Measurements from ENCODE around the gene KCNK7.
"Not testable (repeated sequence)": the region's sequence is repeated elsewhere in the genome, so short reads cannot be mapped to it uniquely, and the experiment has no call there.

The KCNK7 gene

DNA sequence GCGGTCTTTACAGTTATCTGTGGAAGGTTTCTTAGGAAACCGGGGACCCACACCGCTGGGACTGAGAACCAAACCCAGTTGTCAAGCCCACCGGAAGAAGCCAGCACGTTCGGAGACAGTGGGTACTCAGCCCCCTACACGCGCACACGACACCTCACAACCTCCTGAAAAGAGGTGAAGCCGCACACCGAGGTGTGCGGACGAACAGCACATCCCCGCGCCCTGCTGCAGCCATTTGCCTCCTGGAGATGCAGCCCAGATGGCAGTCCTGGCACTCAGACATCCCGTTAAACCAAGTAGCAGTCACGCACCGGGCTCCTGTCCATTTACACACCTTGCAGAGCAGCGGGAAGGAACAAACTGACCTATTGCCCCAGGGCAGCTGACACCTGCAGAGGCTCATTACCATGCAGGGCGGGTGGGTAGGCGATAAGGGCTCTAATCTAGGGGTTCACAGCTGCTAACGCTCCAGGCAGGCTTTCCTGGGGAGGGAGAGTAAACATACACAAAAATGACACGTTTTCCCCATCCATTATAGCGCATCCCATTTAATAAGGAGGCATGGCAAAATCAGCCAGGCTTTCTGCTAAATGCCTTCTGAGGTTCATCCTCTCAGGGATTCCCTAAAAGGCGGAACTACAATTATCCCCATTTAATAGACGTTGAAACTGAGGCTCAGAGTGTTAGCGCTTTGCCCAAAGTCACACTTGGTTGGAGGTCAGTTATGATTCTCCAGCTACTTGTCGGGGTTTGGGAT, 20.6 kb downstream of the KCNK7 start:
- in situ Hi-C loops (cut with MboI; ENCODE audit: low sequenced_read_pairs) = no loop called here

DNA sequence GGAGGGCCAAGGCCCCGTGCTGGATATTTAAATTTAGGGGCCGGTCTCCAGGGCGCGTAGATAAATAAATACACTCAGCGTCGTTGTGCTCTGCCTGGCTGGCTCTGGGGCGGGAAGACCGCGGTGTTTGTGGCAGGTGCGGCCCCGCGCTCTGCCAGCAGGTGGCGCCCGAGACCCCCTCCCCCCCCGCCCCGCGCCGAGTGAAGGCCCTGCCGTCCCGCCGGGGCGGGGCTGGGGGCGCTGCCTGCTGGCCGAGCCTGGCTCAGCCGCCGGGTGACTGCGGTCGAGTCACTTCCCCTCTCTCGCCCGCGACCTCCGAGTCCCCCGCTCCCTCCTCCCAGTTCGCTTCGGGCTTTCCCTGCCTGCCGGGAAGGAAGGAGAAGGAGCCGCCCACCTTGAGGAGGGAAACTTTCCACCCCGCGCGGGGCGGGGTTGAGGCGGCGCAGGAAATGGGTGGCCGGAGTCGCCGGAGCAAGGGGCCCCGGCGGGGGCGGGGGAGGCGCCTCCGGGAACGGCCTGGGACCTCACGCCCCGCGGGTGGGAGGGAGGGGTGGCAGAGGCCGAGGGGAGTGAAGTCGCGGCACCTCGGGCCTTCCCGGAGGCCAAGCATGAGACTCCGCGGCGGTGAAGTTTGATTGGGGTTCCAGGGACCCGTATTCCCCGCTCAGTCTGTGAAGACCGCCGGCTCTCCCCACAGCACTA, 21.3 kb downstream of the KCNK7 start:
- in situ Hi-C loops (cut with MboI; ENCODE audit: low sequenced_read_pairs) = no loop called here

DNA sequence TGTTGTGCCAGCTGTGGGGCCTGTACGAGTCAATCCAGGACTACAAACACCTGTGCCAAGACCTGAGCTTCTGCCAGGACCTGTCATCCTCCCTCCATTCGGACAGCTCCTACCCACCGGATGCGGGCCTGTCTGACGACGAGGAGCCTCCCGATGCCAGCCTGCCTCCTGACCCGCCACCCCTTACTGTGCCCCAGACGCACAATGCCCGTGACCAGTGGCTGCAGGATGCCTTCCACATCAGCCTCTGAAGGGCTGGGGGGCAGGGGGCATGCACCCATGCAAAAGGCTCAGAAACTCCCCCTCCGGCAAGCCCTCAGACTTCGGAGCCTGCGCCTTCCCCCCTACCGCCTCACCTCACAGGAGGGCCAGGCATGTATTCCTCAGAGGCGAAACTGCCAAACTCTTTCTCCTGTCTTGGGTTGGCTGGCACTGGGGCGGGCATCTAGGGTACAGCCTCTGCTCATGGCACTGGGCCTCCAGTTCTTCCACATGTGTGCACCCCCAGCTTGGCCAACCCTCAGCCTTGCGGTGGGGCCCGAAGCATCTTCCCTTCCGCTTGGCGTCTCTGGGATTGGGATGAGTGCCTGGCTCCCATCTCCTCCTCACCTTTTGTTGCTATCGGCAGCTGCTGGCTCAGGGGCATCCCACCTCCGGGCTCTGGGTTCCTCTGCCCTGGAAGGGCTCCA, 22.1 kb downstream of the KCNK7 start:
- in situ Hi-C loops (cut with MboI; ENCODE audit: low sequenced_read_pairs) = no loop called here

DNA sequence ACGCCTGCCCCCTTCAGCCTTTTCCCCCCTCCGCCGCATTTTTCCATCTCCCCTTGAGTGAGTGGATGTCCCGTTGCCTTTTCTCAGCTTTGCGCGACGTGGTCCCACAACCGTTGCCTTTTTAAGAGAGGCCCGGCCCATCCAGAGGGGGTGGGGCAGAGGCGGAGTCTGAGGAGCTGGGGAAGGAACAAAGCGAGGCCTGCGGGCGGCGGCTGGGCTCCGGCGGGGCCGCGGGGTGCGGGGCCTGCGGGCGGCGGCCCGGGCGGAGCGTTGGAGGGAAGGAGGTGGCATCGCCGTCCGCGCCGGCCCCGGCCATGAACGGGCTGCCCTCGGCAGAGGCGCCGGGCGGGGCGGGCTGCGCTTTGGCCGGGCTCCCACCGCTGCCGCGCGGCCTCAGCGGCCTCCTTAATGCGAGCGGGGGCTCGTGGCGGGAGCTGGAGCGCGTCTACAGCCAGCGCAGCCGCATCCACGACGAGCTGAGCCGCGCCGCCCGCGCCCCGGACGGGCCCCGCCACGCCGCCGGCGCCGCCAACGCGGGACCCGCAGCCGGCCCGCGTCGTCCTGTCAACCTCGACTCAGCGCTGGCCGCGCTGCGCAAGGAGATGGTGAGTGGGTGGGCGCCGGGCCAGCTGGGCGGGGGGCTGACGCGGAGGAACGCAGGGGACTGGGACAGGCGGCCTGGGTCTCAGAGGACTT, 23.1 kb downstream of the KCNK7 start, which contains the start of gene FAM89B:
FAM89B (plus strand) TSS at position 183 of the 696 bp plus-strand sequence; CDS start at position 315, 132 bp downstream.
- in situ Hi-C loops (cut with MboI; ENCODE audit: low sequenced_read_pairs) = no loop called here

DNA sequence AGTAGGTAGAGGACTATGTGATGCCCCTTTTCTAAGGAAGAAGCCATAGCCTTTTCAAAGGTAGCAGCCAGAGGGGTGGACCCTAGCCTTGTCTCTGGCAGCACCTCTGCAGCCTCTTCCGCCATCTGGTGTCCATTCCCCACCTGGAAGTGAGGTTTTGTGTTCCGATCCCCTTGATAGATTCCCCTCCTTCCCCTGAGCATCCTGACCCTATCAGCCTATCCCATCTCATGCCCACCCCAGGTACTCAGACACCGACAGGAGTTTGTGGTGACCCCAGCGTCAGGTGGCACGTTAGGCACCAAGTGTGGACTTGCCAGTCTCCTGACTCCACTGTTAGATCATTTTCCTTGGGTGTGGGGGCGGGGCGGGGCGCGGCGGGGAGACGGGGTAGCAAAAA, 23.7 kb downstream of the KCNK7 start:
- in situ Hi-C loops (cut with MboI; ENCODE audit: low sequenced_read_pairs) = no loop called here

DNA sequence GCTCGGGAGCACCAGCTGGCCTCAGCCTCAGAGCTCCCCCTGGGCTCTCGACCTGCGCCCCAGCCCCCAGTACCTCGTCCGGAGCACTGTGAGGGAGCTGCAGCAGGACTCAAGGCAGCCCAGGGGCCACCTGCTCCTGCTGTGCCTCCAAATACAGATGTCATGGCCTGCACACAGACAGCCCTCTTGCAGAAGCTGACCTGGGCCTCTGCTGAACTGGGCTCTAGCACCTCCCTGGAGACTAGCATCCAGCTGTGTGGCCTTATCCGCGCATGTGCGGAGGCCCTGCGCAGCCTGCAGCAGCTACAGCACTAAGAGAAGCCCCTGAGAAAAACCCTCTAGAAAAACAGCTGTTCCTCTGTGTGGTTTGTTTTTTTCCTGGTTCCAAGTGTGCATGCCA, 24.2 kb downstream of the KCNK7 start:
- in situ Hi-C loops (cut with MboI; ENCODE audit: low sequenced_read_pairs) = no loop called here

DNA sequence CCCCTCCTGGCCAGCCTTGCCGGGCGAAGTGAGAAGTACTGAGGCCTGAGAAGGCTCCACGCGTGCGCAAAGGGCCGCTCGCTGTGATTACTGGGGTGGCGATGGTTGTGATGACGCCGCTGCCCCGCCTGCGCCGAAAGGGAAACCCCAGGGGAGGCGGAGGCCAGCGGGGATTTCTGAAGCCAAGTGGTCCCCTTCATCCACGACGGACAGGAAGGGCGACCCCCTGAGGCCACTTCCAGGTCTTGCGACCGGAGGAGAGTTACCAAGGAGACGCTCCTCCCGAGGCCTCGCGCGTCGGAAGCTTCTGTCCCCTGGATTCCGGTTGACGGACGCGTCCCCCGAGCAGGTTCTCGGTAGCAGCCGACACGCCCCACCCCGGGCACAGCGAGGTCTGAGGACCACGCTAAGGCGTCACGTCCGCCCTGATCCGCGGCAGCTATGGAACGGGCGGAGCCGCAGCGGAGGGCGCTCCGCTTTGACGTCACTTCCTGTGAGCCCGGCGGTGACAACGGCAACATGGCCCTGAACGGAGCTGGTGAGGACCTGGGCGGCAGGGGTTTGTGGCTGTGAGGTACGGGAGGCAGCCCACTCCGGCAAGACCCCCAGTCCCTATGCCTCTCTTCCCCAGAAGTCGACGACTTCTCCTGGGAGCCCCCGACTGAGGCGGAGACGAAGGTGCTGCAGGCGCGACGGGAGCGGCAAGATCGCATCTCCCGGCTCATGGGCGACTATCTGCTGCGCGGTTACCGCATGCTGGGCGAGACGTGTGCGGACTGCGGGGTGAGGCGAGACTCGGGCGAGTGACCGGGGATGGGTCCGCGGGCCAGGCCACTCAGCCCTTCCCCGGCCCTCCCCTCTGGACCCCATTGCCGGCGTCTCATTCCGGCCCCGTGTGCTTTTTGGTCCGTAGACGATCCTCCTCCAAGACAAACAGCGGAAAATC, 25.4 kb downstream of the KCNK7 start, which contains the start of gene ZNRD2:
ZNRD2 (plus strand) TSS at position 505 of the 946 bp plus-strand sequence; CDS start at position 520, 15 bp downstream.
- in situ Hi-C loops (cut with MboI; ENCODE audit: low sequenced_read_pairs) = no loop called here

DNA sequence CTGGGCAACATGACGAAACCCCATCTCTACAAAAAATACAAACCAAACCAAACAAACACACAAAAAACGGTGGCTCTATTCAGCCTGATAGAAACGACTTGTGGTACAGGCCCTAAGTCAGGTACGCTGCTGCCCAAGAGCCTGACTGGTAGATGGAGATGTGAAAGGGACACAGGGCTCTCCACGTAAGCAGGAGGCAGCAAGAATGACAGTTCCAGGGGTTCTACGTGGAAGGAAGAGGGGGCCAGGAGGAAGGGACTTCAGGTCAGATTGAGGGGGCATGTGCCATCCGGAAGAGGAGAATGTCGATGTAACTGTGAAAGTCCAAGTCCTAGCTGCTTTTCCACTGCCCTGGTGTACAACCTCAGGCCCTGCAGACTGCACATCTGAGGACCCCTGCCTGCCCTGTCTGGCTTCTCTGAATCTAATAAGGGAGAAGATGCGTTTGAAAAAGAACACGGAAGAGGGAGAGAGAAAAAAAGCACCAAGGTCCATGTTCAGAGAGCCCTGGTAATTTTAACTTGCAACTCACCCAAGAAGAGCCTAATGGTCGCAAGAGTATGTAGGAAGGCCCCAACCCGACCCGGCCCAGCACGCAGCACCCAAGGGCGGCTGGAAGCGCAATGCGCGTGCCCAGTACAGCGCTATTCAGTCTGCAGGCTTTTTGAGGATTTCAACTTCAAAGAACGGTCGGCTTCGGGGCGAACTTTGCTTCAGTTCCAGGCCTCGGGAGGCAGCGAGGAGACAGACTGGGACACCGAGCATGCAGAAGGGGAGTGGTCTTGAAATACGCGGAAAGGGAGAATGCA, 26.2 kb downstream of the KCNK7 start:
- in situ Hi-C loops (cut with MboI; ENCODE audit: low sequenced_read_pairs) = no loop called here

DNA sequence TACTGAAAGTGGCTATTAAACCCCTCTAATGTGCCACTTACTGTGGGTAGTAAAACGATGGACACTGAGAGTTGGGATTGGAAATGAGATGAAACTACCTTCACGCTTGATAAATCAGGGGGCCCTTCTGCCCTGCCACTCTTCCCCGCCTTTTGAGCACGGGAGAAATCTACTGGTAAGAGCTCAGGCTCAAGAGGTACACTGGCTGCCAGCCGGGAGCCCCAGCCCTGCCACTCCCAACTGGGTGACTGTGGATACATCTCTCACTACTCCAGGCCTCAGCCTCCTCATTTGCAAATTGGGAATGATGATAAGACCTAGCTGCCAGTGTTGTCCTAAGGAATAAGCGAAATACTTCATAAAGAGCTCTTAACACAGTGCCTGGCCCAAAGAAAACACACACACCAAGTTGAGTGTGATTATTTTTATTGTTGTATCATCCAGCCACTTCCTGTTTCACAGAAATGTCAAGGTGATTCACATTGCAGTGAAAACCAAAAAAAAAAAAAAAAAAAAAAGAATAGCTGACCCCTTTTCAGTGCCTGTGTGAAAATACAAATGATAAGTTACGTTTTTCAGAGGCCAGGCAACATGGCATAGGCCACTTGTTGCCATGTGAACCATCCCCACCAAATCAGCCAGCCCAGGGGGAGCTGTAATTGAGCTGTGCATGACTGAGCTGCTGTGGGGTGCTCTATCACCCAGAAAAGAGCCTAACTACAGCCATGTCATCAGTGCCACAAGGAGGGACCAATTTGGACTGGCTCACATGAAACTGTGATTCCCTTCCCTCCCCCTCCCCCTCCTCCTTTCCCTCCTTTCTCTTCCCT, 29.8 kb downstream of the KCNK7 start:
- in situ Hi-C loops (cut with MboI; ENCODE audit: low sequenced_read_pairs) = no loop called here

DNA sequence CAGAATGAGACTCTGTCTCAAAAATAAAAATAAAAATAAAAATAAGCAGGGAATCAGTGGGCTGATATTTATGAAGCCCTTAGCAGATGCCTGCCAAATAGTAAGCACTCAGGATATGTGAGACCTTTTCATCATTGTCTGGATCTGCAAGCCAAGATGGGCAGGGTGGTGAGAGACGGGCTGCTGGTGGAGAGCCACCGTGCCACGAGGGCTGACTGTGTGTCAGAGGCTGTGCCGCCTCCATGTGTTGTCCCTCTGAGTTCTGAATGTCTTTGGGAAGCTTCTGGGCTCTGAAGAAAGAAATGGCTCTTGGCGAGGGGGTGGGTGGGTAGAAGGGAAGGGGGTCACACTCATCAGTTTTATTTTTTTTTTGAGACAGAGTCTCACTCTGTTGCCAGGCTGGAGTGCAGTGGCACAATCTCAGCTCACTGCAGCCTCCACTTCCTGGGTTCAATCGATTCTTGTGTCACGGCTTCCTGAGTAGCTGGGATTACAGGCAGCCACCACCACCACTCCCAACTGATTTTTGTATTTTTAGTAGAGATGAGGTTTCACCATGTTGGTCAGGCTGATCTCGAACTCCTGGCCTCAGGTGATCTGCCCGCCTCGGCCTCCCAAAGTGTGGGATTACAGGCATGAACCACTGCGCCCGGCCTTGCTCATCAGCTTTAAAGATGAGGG, 30.6 kb downstream of the KCNK7 start:
- in situ Hi-C loops (cut with MboI; ENCODE audit: low sequenced_read_pairs) = not testable (repeated sequence)

DNA sequence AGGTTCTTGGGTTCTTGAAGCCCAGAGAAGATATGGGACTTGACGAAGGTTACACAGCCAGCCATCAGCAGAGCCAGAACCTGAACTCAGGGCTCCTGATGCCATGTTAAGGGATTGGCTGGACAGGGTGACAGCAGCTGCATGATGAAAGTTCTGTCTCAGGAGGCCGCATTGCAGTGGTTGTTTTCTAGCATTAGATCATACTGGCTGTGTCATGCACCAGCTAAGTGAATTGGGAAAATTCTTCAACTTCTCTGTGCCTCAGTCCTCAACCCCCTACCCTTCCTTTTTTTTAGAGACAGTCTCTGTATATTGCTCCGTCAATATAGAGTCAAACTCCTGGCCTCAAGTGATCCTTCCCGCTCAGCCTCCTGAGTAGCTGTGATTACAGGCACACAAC, 32.0 kb downstream of the KCNK7 start:
- in situ Hi-C loops (cut with MboI; ENCODE audit: low sequenced_read_pairs) = no loop called here

DNA sequence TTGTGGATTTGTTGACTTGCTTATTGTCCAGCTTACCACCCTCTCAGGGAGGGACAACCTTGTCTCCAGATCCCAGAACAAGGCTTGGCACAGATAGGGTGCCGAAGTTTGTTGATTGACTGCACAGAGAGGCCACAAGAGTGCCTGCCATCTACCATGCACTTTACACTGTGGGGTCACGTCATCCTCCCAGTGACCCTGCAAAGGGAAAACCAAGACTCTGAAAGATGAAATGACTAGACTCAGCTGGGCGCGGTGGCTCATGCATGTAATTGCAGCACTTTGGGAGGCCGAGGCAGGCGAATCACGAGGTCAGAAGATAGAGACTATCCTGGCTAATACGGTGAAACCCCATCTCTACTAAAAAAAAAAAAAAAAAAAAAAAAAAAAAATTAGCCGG, 32.8 kb downstream of the KCNK7 start:
- in situ Hi-C loops (cut with MboI; ENCODE audit: low sequenced_read_pairs) = no loop called here

DNA sequence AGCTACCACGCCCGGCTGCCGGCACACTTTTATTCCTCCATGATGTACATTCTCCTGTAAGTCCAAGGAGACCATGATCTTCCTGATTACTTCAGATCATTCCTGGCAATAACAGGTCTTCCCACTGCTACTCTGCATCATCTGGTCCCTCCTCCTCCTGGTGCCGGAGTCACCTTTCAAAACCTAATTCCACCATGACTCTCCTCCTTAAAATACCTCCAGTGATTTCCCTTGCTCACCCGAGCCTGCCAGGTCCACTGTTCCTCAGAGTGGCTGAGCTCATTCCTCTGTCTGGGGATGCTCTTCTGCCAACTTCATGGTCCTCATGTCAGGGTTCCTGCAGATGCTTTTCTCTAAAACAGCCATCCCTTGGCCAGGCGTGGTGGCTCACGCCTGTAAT, 33.6 kb downstream of the KCNK7 start:
- in situ Hi-C loops (cut with MboI; ENCODE audit: low sequenced_read_pairs) = no loop called here

DNA sequence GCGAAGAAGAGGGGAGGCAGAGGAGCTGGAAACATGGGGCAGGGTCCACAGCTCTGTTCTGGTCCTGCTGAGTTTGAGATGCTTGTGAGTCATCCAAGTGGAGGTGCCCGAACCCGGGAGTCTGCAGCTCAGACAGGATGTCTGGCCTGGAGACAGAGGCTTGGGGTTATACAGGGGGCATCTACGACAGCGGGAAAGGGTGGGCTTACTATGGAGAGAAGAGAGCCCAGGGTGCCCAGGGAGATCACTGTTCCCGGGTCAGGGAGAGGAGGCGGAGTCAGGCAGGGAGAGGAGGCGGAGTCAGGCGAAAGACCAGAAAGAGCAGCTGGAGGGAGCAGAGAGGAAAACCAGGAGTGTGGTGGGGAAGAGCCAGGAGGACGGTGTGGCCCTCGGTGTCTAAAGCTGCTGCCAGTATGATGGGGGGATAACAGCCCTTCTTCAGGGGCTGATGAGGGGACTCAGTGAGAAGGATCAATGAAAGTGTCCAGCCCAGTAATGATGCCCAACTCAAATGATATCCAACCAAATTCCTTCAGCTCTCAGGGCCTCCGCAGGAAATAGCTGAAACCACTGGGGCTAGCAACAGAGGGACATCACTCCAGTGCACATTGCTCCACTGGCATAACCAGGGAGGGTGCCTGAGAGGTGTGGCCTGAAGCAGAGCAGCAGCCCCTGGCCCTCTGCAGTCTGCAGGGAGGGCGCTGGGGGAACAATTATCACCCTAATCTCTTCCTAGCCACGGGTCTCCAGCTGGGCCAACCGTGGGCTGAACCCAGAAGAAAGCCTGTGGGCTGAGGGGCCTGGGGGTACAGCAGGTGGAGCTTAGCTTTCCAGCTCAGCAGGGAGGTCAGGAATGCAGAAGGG, 34.8 kb downstream of the KCNK7 start:
- in situ Hi-C loops (cut with MboI; ENCODE audit: low sequenced_read_pairs) = no loop called here

DNA sequence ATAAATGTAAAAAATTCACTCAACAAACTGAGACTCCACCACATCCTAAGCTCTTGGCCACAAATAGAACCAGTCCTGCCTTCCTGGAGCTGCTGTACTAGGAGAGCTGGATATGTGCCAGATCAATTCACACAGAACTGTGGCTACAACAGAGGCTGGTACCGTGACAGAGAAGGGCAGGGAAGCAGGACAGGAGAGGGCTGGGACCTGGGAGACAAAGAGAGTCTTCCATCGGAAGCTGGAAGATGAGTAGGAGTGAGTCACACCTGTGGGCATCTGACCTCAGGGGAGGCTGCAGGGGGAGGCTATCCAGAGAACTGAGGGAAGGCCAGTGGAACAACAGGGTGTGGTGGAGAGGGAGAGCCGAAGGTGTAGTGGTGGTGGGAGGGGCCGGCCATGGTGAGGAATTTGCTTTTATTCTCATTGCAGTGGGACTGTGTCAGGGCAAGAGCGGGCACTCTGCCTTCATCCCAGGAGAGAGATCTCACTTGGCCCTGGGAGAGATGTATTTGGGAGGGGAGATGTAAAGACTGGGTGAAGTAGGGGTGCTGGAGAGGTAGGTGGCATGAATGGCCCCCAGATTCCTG, 35.6 kb downstream of the KCNK7 start:
- in situ Hi-C loops (cut with MboI; ENCODE audit: low sequenced_read_pairs) = no loop called here

DNA sequence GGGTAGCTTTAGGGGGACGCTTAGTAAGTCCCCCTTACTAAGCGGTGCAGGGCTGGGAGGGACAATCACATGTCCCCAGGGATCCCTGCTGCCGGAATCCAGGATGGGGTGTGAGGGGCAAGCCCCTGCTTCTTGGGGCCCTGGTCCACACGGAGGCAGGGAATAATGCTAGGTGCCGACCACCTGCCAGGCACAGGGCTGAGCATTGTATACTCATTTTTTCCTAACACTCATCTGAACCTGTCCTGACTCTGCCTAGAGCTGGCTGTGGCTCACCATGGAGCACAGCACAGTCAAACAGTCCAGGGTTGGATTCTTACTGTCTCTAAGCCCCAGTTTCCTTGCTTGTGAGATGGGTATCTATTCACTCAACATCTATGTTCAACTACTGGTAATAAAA, 36.1 kb downstream of the KCNK7 start:
- in situ Hi-C loops (cut with MboI; ENCODE audit: low sequenced_read_pairs) = no loop called here
